ENCODE measurements around the gene TSPYL2. TPM values are rescaled to one million over a fixed set of nuclear protein-coding genes. Genes with fewer than 3 reads are reported as not detected.

The TSPYL2 gene
- total RNA-seq, 1 donor: 13.0 TPM

DNA sequence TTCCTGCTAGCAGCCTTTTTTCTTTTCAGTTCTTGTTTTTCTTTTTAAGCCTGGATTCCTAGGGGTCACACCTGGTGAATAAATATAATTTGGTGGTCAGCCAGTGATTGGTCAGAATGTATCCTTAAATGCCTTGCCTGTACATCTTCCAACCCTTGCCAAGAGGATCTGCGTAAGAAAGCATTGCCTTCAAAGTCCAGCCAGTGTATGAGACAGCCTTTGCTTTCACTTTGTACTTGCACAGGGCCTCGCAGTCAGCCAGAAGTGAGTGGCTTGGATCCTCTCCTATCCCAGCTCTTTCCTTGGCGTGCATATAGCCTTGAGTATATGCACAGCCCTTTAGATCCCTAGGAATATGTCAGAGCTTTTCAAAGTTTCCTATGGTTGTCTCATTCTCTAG is 33.9 kb downstream of the TSPYL2 start:
- no peak overlapping the region for H3K4me3 ChIP-seq (ENCODE audit: low read depth, low read length)
- TF ChIP-seq, protein P1, sequence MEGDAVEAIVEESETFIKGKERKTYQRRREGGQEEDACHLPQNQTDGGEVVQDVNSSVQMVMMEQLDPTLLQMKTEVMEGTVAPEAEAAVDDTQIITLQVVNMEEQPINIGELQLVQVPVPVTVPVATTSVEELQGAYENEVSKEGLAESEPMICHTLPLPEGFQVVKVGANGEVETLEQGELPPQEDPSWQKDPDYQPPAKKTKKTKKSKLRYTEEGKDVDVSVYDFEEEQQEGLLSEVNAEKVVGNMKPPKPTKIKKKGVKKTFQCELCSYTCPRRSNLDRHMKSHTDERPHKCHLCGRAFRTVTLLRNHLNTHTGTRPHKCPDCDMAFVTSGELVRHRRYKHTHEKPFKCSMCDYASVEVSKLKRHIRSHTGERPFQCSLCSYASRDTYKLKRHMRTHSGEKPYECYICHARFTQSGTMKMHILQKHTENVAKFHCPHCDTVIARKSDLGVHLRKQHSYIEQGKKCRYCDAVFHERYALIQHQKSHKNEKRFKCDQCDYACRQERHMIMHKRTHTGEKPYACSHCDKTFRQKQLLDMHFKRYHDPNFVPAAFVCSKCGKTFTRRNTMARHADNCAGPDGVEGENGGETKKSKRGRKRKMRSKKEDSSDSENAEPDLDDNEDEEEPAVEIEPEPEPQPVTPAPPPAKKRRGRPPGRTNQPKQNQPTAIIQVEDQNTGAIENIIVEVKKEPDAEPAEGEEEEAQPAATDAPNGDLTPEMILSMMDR (IDR thresholded peaks at IDR 0.05; ENCODE audit: insufficient read depth, low read depth, low read length): no peak
- DNase-seq (ENCODE audit: low read depth): peak; percentile 83

GRCh38 chrX:53122013-53122412 is 39.8 kb downstream of the TSPYL2 start:
- H3K4me3 ChIP-seq (ENCODE audit: low read depth, low read length): no peak overlapping the region
- TF ChIP-seq, protein P1 (IDR thresholded peaks at IDR 0.05; ENCODE audit: insufficient read depth, low read depth, low read length): no peak
- no peak for DNase-seq (ENCODE audit: low read depth)

DNA sequence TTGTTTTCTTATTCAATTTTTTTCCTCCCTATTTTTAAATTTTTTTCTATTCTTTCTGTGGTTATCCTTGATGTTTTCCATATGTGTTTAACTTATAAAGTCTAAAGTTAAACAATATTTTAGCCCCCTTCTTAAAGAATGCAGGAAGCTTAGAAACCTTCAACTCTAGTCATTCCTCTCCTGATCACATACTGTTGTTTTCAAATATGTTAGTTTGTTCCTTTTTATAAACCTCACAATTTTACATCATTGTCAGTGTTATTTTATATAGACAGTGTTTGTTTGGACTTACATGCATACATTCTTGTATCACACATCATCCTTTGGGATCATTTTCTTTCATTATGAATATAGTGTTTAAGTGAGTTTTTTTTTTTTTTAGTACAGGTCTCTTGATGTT is 43.3 kb downstream of the TSPYL2 start:
- DNase-seq (ENCODE audit: low read depth): peak; percentile 17
- TF ChIP-seq, protein P1 (IDR thresholded peaks at IDR 0.05; ENCODE audit: insufficient read depth, low read depth, low read length): no peak
- no peak overlapping the region for H3K4me3 ChIP-seq (ENCODE audit: low read depth, low read length)

DNA sequence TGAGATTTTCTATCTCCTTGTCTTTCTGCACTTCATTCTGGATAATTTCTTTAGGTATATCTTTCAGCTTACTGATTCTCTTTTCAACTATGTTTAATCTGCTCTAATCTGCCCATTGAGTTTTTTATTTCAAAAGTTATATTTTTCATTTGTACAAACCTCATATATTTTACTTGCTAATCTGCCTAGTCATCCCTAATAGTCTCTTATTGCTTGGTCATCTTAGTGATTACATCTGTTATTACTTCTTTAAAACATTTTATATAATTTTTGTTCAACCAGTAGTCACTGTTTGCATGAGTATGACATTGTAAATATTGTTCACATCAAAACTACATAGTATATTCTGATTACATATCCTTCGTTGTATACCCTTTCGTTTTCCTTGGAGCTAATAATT is 44.2 kb downstream of the TSPYL2 start:
- TF ChIP-seq, protein P1 (IDR thresholded peaks at IDR 0.05; ENCODE audit: insufficient read depth, low read depth, low read length): no peak
- no peak for DNase-seq (ENCODE audit: low read depth)

GRCh38 chrX:53128097-53128749 is 46.1 kb downstream of the TSPYL2 start:
- DNase-seq (ENCODE audit: low read depth): peak; percentile 21
- H3K4me3 ChIP-seq (ENCODE audit: low read depth, low read length): no peak overlapping the region
- TF ChIP-seq, protein P1 (IDR thresholded peaks at IDR 0.05; ENCODE audit: insufficient read depth, low read depth, low read length): no peak

More for the DNA sequence above, 44.2 kb downstream of the TSPYL2 start:
- H3K4me3 ChIP-seq (ENCODE audit: low read depth, low read length): no peak overlapping the region

DNA sequence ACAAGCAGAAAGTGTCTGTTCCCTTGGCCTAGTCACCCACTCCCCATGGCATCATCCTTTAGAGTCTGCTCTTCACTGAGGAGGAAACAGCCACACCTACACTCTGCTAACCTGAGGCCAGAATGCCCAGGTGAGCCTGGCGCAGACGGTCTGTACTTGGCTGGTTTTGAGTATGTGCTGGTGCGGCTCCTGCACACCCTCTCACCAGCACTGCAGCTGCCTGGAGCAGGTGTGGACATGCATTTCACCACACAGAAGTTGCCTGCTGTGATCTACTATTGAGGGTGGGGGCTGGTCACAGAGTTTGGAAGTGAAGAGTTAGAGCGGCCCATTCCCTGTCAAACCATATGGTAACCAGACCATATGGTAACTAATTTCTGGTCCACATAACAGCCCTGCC is 51.2 kb downstream of the TSPYL2 start:
- DNase-seq (ENCODE audit: low read depth): no peak
- H3K4me3 ChIP-seq (ENCODE audit: low read depth, low read length): no peak overlapping the region

More for the DNA sequence above, 51.2 kb downstream of the TSPYL2 start:
- TF ChIP-seq, protein P1 (IDR thresholded peaks at IDR 0.05; ENCODE audit: insufficient read depth, low read depth, low read length): no peak

Measured in fibroblast of villous mesenchyme (primary cell).